Ecto neural progenitor cell (in vitro differentiated cells): ENCODE data around the gene MOSPD3.
A peak's percentile ranks its signal among the peaks of the same experiment; 100 is the strongest.

ENCODE experiments used
- DNase-seq: peaks from one replicate; pipeline ENCODE4 v3.0.0-alpha.2; 2018; ENCODE audit warnings: low spot score

Gene MOSPD3

DNA sequence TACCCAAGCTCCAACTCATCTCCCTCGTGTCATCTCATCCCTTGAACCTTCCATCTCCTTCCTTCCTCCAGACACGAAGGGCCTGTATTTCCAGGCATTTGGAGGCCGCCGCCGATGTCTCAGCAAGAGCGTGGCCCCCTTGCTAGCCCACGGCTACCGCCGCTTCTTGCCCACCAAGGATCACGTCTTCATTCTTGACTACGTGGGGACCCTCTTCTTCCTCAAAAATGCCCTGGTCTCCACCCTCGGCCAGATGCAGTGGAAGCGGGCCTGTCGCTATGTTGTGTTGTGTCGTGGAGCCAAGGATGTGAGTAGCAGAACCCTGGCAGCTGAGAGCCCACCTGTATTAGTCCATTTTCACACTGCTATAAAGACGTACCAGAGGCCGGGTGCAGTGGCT is 20.7 kb upstream of the MOSPD3 start:
- DNase-seq, result no peak

DNA sequence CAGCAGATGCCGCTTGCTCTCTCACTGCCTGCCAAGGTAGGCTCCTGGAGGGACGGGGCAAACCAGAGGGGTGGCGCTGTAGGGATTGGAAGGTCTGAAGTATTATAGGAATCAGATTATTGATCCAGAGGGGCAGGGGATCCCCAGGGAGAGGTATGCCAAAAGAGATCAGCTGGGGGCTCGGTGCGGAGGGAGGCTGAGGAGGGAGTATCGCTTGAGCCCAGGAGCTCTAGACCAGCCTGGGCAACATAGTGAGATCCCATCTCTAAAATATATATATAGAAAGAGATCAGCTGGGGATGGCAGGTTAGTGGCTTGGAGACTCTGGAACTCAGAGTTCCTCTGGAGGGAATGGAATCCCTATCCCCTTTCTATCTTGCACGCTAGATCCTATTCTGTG is 17.2 kb upstream of the MOSPD3 start:
- DNase-seq, result no peak

DNA sequence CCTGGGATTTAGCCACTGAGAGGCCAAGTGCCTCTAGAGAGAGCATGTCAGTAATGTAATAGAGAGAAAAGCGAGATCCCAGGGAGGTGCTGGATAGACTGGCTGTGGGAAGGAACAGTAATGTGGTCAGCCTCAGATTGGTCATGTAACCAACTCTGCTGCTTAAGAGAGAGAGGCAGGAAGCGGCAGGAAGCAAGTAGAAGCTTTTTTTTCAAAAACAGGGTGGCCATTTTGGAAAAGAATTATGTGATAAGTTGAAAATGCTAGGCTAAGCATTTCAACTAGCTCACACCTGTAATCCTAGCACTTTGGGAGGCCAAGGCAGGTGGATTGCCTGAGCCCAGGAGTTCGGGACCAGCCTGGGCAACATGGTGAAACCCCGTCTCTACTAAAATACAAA is 13.9 kb upstream of the MOSPD3 start:
- DNase-seq, result no peak

DNA sequence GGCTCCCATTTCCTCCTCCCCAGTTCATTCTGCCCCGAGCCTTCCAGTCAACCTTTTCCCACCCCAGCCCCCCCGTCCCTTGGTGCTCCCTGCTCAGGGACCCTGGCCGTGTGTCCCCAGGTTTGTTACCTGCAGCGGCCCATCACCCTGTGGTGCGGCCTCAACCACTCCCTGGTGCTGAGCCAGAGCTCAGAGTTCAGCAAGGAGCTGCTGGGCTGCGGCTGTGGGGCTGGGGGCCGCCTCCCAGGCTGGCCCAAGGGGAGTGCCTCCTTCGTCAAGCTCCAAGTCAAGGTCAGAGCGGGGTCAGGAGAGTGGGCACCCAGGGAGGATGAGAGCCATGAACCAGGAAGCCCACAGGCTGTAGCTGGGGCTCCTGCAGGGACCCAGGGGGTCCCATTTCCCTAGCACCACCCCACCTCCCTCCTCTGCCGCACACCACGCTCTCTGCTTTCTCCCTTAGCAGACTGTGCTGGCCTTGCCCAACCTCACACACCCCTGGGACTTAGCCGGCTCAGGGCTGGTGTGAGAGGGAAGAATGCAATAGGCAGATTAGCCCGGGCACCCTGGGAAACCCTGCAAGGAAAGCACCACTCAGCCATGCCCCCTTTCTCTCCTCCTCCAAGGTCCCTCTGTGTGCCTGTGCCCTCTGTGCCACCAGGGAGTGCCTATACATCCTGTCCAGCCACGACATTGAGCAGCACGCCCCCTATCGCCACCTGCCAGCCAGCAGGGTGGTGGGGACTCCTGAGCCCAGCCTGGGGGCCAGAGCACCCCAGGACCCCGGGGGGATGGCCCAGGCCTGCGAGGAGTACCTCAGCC is 12.2 kb upstream of the MOSPD3 start:
- DNase-seq, result no peak

DNA sequence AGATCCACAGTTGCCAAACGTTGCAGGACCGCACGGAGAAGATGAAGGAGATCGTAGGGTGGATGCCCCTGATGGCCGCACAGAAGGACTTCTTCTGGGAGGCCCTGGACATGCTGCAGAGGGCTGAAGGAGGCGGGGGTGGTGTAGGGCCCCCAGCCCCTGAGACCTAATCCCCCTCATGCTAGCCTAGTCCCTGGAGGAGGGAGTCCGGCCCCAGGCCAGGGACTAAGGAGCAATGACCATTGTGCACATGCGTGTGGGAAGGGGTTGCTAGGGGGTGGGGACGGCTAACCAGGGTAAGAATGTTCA is 11.7 kb upstream of the MOSPD3 start:
- DNase-seq, result no peak

DNA sequence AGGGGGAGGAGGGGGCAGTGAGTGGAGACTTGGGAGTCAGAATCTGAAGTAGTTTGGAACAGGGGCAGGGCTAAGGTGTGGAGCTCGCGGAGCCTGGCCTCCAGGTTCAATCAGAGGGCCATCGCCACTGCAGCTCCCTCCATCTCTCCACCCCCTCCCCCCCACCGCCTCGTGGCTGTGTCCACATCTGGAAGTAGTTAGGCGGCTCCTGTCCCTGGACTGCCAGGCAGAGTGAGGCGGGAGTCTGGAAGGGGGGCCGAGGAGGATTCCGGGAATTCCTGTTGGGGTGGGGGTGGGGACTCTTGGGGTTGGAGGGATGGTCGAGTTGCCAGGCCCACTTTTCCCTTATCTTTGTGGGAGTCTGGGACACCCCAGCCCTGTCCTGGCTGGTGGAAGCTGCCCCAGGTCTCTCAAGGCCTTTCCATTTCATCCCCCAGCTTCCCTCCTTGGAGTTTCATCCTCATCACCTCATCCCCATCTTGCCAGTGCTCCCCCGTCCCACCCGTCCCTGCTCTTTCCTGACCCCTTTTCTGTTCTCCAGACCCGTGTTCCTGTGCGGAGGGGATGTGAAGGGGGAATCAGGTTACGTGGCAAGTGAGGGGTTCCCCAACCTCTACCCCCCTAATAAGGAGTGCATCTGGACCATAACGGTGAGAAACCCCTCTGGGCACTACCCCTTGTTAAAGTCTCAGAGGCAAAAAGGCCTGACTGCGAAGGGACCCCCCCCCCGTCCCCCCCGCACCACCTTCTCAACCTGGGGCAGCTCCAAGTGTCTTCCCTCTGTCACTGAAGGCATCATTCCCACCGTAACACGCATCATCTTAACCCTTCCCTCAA is 9.2 kb upstream of the MOSPD3 start:
- DNase-seq, result peak; percentile 79

DNA sequence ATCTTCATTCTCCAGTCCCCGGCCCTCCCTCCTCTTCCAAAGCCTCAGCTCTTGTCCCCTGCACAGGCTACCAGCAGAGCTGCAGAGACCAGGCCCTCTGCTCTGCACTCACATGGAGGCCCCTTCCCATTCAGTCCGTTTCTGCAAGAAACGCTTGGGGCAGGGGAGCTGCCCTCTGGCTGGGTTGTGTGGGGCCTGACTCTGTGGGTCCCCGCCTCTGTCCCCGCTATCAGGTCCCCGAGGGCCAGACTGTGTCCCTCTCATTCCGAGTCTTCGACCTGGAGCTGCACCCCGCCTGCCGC is 8.7 kb upstream of the MOSPD3 start:
- DNase-seq, result no peak

DNA sequence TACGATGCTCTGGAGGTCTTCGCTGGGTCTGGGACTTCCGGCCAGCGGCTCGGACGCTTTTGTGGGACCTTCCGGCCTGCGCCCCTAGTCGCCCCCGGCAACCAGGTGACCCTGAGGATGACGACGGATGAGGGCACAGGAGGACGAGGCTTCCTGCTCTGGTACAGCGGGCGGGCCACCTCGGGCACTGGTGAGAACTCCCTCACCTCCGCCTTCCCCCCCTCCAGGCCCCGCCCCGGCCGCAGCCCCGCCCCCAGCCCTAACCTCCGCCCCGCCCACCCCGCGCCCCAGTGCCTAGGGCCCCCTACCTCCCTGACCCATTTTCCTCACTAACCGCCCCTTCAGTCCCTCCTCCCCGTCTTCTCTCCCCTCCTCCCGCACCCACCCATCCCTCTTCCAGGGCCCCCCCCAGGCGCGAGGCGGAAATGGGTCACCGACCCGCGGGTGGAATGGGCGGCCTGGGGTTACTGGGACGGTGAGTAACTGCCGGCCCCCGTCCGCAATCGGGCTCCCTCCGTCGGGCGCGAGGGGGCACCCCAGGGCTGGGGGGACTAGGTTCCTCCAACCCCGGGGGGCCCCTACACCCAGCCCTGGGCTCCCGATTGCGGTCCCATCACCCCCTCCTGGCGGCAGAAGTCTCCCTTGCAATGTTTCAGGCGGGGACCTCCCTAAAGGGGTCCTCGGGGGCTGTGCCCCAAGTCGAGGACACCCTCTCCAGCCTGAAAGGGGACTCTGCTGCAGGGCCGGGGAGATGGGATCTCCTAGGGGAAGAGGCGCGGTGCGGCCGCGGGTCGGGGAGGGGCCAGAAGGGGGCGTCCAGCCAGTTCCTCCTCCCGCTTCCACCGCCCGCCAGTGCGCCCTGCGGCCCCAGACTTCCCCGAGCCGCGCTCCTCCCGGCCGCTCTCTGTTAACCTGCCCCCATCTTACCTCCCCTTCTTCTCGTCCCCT is 8.0 kb upstream of the MOSPD3 start:
- DNase-seq, result peak; percentile 85

DNA sequence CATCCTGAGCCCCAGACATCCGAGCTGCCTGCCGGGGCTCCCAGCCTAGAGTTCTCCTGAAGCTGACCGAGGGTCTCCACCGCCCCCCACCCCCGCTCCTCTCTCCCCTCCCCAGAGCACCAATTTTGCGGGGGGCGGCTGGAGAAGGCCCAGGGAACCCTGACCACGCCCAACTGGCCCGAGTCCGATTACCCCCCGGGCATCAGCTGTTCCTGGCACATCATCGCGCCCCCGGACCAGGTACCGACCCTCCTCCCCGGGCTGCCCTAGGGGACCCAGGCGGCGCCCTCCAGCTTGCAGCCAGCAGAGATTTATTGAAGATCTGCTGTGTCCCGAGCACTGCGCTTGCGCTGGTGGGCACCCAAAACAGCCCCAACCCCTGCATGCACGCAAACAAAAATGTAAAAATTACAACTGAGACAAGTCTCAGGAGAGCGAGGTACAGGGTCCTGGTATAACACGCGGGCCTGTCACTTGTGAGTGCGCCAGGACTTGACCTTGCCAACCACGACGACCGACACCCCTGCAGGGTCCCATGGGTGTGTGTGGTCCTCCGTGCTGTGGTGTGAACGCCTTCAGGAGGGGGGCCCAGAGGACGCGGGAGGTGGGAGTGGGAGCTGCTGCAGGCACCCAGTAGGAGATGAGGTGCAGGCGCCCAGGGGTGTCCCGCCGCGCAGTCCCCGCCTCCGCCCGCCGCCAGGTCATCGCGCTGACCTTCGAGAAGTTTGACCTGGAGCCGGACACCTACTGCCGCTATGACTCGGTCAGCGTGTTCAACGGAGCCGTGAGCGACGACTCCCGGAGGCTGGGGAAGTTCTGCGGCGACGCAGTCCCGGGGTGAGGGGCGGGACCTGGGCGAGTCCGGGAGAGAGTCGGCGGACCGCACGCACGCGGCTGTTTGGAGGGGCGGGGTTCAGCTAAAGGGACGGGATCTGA is 7.1 kb upstream of the MOSPD3 start:
- peak; percentile 76 for DNase-seq

DNA sequence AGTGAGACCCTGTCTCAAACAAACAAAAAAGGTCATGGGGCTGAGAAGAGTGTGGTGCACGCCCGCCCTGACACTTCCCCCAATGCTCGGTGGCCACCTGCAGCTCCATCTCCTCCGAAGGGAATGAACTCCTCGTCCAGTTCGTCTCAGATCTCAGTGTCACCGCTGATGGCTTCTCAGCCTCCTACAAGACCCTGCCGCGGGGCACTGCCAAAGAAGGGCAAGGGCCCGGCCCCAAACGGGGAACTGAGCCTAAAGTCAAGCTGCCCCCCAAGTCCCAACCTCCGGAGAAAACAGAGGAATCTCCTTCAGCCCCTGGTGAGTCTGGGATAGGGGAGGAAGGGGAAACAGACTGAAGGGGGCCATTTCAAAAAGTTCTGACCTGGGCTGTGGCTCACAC is 6.0 kb upstream of the MOSPD3 start:
- no peak for DNase-seq

DNA sequence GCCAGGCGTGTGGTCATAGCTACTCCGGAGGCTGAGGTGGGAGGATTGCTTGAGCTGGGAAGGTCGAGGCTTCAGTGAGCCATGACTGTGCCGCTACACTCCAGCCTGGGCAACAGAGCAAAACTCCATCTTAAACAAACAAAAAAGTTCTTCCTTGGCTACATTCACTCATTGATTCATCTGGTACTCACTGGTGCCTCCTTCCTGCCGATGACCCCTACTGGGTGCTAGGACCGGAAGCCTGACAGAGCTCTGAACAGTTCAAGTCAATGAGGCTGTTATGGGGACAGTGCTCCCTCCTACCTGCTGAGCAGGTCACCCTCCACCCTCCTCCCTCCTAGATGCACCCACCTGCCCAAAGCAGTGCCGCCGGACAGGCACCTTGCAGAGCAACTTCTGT is 5.2 kb upstream of the MOSPD3 start:
- DNase-seq, result no peak

DNA sequence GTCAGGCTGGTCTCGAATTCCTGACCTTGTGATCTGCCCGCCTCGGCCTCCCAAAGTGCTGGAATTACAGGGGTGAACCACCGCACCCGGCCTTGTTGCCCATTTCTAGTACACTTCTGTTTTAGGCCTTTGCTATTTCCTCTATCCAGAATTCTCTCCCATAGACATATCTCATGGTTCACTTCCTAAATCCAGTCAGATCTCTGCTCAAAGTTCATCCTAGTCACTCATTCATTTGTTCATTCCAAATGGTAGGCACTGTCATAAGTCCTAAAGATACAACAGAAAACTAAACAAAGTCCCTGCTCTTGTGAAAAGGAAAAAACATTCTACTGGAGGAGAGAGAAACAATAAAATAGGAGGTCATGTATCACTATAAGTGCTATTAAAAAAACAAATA is 2.4 kb upstream of the MOSPD3 start:
- no peak for DNase-seq

DNA sequence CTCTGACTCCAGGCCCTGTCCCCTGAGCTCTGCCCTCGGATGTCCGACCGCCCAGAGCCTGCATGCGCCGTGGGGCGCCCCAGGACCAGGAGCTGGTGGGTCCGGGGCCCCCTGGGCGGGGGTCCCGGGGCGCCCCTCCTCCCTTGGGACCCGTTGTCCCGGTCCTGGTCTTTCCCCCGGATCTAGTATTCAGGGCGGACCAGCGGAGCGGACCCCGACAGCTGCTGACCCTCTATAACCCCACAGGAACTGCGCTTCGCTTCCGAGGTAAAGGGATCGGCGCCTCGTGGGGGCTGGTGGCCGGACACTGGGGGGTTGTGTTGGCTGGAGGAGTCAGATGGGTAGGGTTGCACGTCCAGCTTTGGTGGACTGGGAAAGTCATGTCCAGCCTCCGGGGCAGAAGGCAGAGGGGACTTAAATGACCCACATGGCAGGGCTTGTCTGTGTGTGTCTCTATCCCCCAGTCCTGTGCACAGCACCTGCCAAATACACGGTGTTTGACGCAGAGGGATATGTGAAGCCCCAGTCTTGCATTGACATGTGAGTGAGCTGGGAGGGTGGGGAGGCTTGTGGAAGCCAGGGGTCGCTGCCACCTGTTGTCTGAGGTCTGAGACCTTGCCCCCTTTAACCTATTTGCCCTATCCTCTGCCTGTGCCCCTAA is 520 bp downstream of the MOSPD3 start:
- no peak for DNase-seq

DNA sequence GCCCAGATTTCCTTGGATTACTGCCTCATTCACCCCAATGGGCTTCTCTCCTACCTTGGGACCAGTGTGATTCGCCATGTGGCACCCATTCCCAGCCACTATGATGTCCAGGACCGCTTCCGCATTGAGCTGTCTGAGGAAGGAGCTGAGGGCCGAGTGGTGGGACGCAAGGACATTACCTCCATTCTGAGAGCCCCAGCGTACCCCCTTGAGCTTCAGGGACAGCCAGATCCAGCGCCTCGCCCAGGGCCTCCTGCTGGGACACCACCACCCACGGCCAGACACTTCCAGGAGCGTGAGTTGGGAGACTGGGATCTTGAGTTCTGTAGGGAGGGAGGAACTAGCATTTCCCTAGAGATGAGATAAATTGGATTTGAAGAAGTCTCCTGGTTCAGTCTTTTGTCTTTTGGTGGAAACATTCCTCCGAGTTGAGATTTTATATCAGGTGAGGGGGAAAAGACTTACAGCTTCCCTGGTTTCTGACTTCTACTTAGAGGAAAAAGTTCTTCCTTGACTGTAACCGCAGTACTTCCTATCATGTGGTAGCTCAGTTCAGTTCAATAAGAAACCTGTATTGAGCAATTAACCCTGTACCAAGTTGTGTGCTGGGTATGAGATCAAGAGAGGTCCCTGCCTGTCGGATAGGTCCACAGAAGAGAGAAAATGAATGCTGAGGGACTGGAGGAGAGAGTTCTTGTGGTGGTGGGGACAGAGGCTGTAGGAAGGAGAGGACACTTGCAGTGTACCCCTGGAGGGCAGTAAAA is 1.3 kb downstream of the MOSPD3 start:
- no peak for DNase-seq

DNA sequence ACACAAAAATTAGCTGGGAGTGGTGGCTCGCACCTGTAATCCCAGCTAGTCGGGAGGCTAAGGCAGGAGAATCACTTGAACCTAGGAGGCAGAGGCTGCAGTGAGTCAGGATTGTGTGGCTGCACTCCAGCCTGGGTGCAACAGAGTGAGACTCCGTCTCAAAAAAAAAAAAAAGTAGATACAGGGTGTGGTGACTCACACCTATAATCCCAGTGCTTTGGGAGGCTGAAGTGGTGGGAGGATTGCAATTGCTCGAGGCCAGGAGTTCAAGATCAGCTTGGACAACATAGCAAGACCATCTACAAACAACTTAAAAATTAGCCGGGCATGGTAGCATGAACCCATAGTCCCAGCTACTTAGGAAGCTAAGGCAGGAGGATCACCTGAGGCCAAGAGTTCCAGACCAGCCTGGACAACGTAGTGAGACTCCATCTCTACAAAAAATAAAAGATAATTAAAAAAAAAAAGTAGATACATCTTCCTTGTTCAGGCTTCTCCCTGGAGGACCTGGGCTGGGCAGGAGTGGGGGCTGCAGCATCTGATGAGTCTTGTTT is 2.0 kb downstream of the MOSPD3 start:
- DNase-seq, result no peak

DNA sequence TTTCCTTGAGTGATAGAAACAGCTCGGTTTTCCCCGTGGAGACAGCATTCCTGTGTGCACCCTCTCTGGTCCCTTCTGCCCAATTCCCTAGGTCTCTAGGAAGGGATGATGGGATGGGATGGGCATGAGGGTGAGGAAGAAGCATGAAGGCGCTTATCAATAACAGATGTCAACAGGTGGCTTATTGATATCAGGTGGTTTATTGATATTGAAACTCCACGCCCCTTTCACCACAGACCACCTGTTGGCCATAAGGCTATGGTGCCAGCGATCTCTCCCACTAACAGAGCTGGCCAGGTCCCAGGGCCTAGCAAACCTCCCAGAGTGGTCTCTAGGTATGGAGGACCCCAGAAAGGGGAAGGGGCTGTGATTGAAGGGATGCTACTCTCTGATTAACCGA is 7.9 kb downstream of the MOSPD3 start:
- DNase-seq, result no peak

DNA sequence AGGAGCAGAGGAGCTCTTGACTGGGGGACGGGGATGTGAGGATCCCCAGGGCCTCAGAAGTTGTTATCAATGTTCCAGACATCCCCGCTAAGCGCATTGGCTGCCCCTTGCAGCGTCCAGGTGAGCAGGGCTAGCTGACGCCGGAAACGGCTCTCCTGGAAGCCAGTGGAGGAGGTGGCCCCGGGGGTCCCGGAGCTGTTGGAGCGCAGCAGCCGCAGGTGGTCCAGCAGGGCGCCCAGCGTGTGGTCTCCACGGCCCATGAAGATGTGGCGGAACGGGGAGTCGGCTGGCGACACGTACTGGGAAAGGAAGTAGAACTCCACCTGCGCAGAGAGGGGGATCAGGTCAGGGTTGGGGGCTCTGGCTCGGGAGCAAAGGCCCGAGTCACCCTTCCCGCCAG is 8.5 kb downstream of the MOSPD3 start:
- no peak for DNase-seq

DNA sequence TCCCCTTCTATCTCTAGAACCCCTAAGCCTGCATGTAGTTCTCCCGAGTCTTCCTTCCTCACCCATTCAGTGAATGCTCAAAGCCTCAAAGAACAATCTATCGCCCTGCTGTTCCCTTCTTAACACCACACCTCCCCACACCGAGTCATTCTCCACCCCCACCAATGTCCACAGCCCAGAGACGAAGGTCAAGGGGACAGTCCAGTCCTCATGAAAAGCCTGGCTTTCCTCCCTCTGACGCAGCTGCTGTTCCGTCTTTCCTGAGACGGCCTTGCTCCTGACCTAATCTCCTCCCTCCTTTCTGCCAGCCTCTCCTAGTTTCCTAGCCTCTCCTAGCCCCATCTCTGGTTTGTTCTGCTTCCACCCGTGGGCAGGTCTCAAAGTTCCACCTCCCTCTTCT is 9.2 kb downstream of the MOSPD3 start:
- DNase-seq, result no peak

DNA sequence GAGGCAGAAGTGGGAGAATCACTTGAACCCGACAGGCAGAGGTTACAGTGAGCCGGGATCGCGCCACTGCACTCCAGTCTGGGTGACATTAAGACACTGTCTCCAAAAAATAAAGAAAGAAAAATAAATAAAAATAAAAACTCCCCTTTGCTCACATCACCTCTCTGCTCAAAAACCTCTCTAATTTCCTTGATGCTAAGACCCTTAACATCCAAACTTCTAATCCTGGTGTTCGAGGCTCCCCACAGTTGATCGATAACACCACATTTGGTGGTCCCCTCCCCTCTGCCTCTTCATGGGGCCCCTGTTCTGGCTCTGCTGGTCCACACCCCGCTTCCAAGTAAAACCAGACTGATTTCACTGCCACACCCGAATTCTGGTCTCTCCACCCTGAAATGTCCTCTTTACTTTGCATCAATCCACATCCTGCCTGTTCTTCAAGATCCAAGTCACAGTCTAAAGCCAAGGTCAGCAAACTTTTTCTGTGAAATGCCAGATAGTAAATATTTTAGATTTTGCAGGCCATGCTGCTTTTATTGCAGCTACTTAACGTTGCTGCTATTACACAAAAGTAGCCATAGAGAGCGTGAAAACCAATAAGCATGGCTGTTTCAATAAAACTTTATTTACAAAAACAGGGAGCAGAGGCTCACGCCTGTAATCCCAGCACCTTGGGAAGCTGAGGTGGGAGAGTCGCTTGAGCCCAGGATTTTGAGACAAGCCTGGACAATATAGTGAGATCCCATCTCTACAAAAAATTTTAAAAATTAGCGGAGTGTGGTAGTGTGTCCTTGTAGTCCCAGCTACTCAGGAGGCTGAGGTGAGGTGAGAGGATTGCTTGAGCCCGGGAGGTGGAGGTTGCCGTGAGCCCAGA is 11.8 kb downstream of the MOSPD3 start:
- DNase-seq, result no peak
